C4-2B (cell line): Measurements from ENCODE around the gene CSTPP1.

ENCODE experiments used
- CTCF ChIP-seq: fragments of 450-650 bp; conservative IDR thresholded peaks from 2 replicates; pipeline ENCODE4 v1.5.1; 2017; ENCODE audit warnings: mild to moderate bottlenecking
- ZFX ChIP-seq: fragments of 450-650 bp; IDR thresholded peaks from 2 replicates; pipeline ENCODE4 v1.6.1; 2017

GRCh38 chr11:47148903-47149531 lies 212.5 kb downstream of the CSTPP1 start:
- TF ChIP-seq CTCF (no peak), ZFX (no peak)
